HG03025 (cell line): ENCODE measurements around the gene SORL1.

ENCODE experiments used
- ATAC-seq: cut with Tn5 transposase; IDR thresholded peaks from one replicate; pipeline ENCODE4 v1.9.1; 2021; ENCODE audit warnings: mild to moderate bottlenecking, moderate library complexity; ENCODE audit not compliant: unreplicated experiment, low FRiP score

SORL1 gene

DNA sequence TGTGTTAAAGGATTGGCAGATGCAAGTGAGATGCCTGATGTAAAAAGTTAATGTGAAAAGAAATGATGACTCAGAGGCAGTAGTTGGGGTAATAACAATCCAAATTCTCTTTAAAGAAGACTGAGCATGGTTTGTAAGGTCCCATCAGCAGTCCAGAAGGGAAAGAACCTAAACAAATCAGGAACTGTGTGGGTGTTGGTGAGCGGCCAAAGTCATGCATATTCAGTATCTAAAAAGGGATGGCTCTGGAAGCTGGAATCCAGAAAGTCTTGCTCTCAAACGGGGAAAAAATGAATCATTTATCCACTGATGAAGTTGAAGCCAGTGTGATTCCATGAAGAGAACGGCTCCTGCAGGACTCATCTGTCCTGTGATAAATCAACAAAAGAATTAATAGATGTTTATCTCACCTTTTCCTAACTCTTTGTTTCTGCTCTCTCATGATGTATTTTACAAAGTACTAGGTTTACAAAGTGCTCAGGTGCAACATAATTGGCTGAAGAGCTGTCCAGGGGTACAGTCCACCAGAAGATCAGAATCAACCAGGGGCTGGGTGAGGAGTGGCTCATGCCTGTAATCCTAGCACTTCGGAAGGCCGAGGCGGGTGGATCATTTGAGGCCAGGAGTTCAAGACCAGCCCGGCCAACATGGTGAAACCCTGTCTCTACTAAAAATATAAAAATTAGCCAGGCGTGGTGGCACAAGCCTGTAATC lies 21.1 kb downstream of the SORL1 start:
- ATAC-seq, result no peak

DNA sequence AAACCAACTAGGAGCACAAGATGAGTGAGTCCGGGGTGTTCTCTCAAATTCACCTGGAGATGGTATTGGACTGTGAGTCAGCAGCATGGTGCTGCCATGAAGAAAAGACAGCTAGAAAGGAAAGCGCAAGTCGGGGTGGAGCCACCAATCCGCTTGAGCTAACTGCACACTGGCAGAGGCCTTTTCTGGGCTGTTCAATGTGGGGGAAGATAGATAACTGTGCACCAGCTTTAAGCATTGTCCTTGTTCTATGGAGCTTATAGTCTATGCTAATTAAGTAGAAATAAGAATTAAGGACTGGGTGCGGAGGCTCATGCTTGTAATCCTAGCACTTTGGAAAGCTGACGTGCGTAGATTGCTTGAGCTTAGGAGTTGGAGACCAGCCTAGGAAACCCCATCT lies 22.6 kb downstream of the SORL1 start:
- ATAC-seq, result no peak

DNA sequence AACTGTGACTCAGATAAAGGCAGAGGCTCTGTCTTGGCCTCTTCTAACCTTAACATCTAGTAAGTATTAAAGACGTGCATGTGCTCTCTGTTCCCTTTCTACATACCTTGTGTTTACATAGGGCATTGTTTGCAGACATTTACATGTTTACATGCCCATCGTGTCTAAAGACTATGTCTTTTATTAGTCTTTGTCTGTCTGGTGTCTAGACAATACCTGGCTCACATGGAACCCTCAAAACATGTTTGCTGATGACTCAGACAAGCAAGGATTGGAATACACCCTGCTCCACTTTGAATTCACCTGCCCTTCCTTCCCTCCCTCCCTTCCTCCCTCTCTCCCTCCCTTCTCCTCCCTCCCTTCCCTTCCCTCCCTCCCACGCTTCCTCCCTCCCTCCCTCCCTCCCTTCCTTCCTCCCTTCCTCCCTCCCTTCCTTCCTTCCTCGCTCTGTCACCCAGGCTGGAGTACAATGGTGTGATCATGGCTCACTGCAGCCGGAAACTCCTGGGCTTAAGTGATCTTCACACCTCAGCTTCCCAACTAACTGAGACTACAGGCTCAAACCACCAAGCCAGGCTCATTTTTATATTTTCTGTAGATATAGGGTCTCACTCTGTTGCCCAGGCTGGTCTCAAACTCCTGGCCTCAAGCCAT lies 24.4 kb downstream of the SORL1 start:
- no peak for ATAC-seq

DNA sequence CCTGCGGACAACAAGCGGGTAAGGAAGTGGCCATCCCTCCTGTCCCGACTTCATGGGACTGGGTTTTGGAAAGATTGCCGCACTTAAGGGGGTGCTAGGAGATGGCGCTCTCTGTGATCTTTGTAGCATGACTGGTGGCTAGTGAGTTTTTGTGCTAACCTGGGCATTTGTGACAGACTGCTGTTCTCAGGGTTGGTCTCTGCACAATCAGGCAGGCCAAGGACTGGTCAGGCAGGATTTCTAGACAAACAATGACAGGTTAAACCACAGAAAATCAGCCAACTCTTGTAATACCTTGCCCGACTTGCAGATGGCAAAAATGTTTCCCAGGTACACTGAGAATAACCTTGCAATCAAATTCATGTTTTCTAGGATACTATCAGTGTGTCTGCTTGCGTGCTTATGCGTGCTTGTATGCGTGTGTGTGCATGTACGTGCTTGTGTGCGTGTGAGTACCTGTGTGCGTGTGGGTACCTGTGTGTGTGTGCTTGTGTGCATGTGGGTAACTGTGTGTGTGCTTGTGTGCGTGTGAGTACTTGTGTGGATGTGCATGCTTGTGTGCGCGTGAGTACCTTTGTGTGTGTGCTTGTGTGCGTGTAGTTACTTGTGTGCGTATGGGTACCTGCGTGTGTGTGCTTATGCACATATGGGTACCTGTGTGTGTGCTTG lies 26.2 kb downstream of the SORL1 start:
- no peak for ATAC-seq

DNA sequence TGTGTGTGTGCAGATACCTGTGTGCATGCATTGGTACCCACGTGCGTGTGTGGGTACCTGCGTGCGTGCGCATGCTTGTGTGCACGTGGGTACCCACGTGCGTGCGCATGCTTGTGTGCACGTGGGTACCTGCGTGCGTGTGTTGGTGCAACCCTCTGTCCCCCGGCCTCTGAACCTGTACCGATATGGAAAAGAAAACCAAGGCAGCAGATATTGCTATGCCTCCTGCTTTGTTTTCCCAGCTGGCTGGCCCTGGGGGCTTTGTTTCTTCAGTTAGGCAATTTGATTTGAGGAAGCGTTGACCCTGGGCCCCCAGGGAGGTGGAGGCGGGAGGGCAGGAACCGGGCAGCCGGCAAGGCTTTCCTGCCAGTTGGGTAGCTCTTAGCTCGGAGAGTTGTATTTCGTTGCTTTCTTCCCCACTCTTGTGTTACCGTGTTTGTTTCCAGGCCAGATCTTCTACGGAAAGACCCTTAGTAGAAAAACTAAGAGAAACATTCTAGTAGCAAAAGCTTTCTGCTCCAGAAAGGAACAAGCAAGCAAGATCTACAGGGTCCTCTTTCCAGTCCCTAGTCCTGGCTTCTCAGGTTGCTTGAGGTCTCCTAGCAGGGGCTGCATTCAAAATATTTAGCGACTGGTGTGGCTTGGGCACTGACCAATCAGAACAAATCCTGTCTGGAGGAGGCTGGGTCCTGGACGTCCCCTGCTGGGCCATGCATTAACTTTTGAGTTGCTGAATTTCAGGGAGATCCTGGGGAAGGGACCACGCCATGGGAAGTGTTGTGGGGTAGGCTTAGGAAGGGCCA lies 27.0 kb downstream of the SORL1 start:
- ATAC-seq, result no peak

DNA sequence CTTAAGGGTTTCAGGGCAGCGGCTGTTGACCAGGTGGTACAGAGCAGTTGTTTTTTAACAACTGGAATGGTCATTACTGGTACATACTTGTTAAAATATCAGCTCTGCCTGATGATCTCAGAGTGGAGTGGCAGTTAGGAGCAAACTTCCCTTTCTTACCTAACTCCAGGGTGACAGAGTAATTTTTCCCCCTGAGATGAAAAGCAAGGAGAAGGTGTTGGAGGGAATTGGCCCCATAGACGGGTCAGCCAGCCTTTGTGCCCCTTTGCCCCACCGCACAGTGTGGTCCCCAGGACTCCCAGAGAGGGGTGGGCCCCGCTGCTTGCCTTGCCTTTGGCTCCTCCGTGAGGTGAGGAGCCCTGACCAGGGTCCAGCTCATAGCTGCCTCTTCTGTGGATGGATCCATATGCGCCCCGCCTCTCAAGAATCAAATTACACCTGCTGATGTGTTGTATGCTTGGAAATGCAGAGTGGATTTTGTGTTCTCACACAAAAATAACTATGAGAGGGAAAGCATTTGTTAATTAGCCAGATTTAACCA lies 27.7 kb downstream of the SORL1 start:
- no peak for ATAC-seq

DNA sequence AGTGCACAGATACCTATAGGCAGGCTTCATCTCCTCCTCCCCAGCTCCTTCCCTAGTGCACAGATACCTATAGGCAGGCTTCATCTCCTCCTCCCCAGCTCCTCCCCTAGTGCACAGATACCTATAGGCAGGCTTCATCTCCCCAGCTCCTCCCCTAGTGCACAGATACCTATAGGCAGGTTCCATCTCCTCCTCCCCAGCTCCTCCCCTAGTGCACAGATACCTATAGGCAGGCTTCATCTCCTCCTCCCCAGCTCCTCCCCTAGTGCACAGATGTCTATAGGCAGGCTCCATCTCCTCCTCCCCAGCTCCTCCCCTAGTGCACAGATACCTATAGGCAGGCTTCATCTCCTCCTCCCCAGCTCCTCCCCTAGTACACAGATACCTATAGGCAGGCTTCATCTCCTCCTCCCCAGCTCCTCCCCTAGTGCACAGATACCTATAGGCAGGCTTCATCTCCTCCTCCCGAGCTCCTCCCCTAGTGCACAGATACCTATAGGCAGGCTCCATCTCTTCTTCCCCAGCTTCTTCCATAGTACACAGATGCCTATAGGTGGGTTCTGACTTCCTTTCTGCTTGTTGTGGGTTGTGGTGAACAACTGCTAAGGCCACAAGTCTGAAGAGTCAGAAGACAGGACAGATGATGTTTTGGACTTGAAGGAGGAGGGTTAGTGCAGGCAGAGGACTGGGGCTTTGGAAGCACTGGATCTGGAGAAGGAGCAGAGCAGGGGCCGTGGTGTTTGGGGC lies 29.5 kb downstream of the SORL1 start:
- ATAC-seq, result peak; percentile 39

DNA sequence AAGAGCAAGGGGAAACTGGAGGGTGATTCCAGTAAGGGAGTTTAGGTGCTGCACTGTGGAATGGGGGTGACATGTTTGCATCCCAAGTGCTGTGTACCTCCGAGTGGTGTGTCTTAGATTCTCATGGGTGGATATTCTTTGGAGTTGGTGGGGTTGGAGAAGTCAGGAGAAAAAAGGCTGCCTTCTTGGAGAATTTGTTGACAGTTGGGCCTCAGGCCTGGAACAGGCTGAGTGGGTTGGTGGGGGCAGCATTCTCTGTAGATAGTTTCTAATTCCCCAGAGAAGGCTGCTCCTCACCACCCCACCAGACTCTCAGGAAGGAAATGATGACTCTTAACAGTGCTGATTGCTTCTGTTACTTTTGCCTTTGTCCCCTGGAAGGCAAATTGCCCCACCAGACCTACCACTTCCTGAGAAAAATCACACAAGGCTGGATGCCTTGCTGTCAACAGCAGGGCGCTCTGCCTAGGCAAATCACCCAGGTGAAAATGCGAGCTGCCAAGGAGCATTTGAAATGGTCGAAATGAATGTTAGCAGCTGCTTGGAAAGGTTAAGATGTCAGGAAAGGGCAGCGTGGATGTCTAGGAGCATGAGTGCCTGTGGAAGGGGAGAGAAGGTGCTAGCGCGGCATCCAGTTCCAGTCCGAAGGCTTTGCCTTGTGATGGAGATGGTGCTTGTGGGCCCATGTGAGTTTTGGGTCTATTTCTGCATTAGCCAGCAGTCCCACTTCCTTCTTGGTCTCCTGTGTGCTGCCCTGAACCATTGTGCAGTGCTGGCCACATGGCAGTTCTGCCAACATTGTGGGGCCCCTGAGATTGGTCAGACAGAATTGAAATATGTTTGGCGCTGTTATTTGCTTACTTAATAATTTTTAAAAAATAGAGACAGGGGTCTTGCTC lies 30.4 kb downstream of the SORL1 start:
- peak; percentile 83 for ATAC-seq

DNA sequence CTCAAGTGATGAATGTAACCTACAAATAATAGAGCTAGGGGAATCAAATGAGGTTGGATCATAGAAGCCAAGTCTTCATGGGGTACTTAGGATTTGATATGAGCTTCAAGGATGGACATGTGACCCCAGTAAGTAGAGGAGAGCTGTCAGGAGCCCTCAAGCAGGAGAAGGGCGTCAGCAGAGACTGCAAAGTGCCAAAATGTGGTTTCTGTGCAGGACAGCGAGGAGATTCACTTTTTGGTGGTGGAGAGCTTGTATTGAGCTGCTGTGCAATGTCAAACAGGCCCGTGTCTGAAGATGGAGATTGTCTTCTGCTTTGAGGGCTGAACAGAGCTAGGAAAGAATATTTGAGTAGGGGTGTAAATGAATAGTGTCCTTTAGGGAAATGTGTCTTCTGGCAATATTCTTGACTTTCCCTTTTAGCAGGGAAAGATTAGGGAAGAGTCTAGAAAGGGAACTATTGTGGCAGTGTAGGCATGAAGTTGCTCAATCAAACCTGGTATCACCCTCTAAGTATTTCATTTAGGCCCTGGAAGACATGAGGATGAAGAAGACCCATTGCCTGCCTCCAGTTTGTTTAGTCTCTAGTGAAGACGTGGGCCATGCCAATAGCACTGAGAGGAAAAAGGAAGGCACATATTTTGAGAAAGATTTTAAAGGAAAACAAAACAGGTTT lies 31.8 kb downstream of the SORL1 start:
- ATAC-seq, result no peak

DNA sequence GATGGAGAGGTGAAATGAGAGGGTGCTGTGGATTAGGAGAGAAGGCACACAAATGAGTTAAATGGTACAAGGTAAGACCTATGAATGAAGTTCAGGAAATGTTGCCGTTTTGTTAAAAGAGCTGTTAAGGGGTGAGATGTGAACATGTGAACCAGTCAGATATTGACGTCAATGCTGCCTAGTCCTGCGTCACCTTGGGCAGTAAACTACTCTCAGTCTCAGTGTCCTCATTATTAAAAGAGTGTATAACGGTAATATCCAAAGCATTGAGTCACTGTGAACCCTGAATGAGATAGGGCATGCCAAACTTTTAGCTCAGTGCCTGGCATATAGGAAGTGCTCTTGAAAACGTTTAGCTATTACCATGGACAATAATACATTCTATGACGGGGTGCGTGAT lies 33.1 kb downstream of the SORL1 start:
- no peak for ATAC-seq

DNA sequence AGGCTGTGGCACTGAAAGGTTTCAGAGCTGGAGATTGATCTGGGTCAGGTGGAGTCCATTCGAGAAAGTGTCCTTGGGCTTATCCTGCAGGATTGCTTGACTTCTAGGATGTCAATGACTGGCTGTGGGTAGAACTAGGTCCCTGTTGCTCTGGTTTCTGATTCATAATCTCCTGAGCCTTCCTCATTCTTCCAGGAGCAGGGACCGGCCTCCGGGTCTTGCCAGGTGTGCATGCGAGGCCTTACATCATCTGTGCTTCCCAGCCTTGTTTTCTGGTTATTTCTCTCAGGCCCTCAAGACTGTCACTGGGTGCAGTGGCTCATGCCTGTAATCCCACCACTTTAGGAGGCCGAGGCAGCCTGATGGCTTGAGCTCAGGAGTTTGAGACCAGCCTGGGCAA lies 33.9 kb downstream of the SORL1 start:
- ATAC-seq, result no peak

DNA sequence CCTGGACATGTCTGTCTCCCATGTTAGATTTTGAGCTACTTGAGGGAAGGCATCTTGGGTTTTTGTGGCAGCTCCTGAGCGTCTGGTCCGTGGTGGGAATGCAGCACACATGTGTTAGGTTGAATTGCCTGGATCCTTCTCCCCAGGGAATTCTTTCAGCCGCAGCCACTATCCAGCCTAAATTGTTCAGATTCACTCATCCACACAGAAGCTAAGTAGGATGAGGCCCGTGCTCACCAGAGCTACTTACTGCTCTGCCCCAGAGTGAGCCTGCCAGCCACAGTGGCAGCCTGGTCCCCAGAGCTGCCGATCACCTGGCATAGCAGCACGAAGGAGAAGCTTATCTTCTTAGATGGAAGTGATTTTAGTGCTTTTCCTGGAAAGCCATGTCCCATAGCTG lies 35.1 kb downstream of the SORL1 start:
- ATAC-seq, result no peak

DNA sequence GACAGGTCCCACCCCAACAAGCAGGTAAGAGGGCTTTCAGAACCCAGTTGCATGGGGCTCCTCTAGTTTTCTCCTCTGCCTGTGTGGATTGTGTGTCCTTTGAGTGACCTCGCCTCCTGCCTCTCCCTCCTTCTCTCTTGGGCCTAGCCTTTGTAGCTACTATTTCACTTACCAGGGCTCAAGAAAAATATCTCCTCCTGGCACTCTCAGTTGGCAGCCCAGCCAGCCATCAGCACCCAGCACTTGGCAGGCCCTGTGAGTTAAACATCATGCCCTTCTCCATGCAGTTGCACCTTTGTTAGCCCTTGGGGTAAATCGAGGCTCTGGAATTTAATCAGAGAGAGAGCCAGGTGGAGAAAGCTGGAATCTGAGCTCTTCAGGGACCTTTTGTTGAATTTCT lies 36.1 kb downstream of the SORL1 start:
- ATAC-seq, result no peak

DNA sequence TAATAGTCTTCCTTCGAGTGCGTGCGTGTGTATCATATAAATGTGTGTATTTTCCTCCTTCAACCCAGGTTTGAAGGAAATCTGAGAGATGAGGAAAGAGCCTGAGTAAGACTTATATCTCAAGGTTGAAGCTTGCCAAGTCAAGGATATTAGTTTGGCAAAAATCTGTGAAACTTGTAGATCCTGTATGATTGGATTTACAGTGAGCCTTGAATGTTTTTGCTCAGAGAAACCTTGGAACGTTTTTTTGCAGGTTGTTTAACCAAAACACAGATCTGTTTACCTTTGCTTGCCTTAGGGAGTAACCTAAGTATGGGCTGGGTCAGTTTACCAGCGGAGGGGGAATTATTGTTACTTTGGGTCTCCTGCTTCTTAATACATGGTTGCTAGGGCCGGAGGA lies 36.5 kb downstream of the SORL1 start:
- no peak for ATAC-seq

DNA sequence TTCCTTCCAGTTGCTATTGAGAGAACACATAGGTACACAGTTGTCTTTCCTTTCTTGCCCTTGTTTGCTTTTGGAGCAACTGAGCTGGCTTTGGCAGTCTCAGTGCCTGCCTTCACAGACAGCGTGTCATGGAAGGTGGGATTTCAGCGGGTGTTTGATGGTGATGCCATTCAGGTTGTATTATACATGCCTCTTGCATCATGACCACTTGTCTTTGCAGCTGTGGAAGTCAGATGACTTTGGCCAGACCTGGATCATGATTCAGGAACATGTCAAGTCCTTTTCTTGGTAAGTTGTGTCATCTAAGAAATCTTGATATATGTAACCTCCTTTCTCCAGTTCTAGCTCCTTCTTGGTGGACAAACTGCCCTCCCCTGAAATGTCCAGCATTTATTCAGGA lies 37.7 kb downstream of the SORL1 start:
- ATAC-seq, result no peak

DNA sequence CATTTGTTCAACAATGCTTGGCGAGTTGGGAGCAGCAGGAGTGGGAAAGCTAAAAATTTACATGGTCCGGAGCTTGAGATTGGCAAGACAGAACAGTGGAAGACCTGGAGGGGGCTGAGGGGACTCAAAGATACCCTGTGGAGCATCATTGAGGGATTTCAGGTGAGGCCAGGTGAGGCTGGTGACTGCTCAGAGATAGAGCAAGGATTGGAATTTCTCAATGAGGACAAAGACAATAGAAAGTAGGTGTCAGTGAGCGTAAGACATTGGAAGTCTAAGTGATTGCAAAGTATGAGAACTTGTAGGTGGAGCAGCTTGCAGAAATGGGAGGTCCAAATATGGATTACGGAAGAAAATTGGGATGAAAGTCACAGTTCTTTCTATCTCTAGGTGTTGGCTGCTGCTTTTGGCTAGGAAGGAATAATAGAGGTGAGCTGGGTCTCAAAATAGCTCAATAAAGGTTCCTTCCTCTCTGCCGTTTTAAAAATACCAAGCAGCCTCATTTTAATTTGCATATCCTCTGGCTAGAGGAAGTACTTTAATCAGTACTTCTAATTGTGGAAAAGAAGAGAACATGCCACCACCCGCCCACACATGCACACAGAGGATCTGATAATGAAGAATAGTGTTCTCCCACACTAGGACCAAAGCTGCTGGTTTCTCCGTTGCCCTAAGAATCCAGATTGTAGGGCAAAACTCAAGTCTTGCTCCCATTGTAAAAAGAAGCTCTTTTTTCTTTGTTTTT lies 42.4 kb downstream of the SORL1 start:
- ATAC-seq, result peak; percentile 83

DNA sequence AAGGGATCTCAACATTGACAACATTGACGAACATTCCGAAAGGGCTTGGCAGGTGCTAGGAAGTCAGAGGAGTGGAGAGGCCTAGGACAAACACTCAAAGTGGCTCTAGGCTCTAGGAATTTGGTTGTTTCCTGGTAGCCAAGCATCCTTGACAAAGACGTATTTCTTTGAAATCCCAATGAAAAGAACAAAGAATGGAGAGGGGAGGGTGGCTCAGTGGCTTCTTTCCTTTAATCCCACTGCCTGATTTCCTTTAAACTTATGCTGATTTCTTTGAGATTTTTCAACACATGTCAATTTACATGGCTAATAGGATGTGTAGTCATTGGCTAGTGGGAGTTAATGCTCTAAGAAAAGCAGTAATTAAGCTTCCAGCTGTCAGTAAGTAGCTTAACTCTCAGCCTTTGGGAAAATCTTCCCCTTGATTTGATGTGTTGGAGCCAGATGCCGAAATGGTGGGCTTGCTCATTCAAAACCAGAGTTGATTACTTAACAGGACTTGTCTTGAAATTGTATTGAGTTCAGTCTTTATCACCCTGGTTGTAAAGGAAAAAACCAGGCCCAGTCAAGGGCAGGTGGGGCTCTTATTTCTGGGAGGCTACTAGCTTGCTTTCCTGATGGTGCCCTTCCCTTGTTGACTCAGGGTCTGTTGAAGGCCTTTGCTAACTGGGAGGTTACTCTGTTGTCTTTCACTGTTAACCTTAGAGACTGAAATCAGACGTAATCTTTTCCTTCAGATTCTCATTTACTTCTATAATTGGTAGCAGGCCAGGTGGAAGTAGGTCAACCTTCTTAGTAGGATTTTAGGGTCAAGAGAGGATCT lies 45.3 kb downstream of the SORL1 start:
- ATAC-seq, result no peak
